Thymus (tissue), 11 donors: ENCODE results near the gene CNTNAP5. TPM values are rescaled to one million over a fixed set of nuclear protein-coding genes. Genes with fewer than 3 reads are reported as not detected.

Experiments used
- DNase-seq, 9 donors: peaks; one replicate each; pipeline ENCODE4 v3.0.0-alpha.2; 2013; ENCODE audit warnings: low spot score in 9 of 9, low read depth in 6 of 9, missing footprints in 1 of 9
- H3K27ac ChIP-seq, 2 donors: one replicate each; pipeline ENCODE4 v1.5.1; 2013; ENCODE audit warnings: control low read depth in 1 of 2, low read depth in 1 of 2, low read length in 1 of 2, mild to moderate bottlenecking in 1 of 2, moderate library complexity in 1 of 2
- H3K27me3 ChIP-seq, 2 donors: one replicate each; pipeline ENCODE4 v1.5.1; 2013; ENCODE audit warnings: low read length in 1 of 2; ENCODE audit not compliant: control insufficient read depth in 2 of 2, insufficient read depth in 1 of 2
- H3K36me3 ChIP-seq, 2 donors: one replicate each; pipeline ENCODE4 v1.5.1; 2013; ENCODE audit warnings: low read length in 1 of 2, mild to moderate bottlenecking in 1 of 2, moderate library complexity in 1 of 2; ENCODE audit not compliant: control insufficient read depth in 2 of 2, insufficient read depth in 2 of 2
- H3K4me1 ChIP-seq, 2 donors: one replicate each; pipeline ENCODE4 v1.5.1; 2013; ENCODE audit warnings: low read length in 2 of 2; ENCODE audit not compliant: control insufficient read depth in 2 of 2, insufficient read depth in 2 of 2
- H3K4me3 ChIP-seq, 2 donors: one replicate each; pipeline ENCODE4 v1.5.1; 2013; ENCODE audit warnings: low read length in 2 of 2, control low read depth in 1 of 2, mild to moderate bottlenecking in 1 of 2
- H3K9me3 ChIP-seq, 2 donors: one replicate each; pipeline ENCODE4 v1.5.1; 2013; ENCODE audit warnings: low read length in 1 of 2, mild to moderate bottlenecking in 1 of 2; ENCODE audit not compliant: control insufficient read depth in 2 of 2, insufficient read depth in 1 of 2
- WGBS: extraction: QIAGEN DNeasy Blood & Tissue Kit; methylation state at CpG from one replicate; pipeline ENCODE4 v1.1.7; 2013; 5-methylcytosine and 5-hydroxymethylcytosine counted together
- polyA plus RNA-seq: library from polyadenylated mRNA; stranded (reverse); fragments of 200-250 nt; gene quantifications from one replicate; pipeline ENCODE4 v1.2.3, GENCODE V29; 2013
- total RNA-seq: library from RNA; stranded (reverse); fragments of 120-200 nt; gene quantifications from one replicate; pipeline ENCODE4 v1.2.4, GENCODE V29; 2013
- donor health status: healthy.

Gene CNTNAP5
- total and polyA plus RNA-seq, 2 donors, result 0.02 to 0.14 TPM

DNA sequence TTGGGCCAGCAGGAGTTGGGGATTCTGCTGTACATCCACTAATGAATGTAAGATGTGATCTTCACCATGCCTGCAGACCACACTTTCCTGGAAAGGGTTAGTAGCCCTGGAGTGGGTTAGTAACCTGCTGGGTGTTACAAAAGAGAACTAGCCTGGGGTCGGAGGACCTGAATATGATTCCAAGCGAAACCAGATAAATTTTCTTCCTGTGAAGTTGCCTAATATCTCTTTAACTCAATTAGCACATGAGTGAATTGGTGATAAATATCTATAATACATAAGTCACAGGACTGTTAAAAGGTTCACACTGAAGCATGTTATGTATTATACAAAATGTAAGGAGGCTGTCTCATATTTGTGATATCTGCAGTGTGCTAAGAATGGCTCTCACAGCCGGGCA is 291.0 kb downstream of the CNTNAP5 start:
- H3K27ac ChIP-seq, result no peak overlapping the region
- WGBS, result 91% methylated on average over 3 of the region's 3 CpGs
- no peak overlapping the region for H3K4me3 ChIP-seq
- H3K27me3 ChIP-seq, result no peaks in the 10 kb centered on the region
- H3K9me3 ChIP-seq, result no peaks in the 10 kb centered on the region
- no peak for DNase-seq
- no peaks in the 10 kb centered on the region for H3K36me3 ChIP-seq
- no peaks in the 10 kb centered on the region for H3K4me1 ChIP-seq

DNA sequence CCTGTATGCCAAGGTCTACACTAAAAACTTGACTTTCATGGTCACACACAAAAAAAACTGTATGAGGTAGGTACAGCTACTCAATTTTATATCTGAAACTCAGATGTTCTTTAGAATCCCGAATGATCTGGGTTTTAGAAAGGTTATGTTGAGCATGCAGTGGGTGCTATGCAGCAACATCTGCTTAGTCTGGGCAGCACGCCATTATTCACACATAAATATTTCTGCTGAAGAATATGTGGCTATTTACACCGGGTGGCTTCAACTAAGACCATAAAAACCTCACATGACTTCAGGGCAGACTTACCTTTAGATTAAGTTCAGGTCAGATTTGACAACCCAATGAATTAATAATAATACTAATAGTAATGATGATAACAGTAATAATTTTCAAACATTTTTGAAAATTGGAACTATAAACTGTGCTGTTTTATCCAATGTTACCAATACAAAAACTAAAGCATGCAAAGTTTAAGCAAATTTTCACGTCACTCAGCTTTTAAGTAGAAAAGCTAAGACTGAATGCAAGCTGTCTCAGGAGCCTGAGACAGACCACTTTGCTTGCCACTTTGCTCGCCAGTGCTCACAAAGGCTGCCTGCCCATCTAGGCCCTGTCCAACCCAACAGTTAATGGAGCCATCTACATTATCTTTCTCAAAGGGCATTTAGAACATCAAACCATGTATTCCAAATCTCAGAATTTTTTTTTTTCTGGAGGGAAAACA is 292.0 kb downstream of the CNTNAP5 start:
- 90% methylated on average over 5 of the region's 5 CpGs for WGBS
- H3K27ac ChIP-seq, result no peak overlapping the region
- H3K4me1 ChIP-seq, result no peaks in the 10 kb centered on the region
- no peaks in the 10 kb centered on the region for H3K27me3 ChIP-seq
- H3K9me3 ChIP-seq, result no peaks in the 10 kb centered on the region
- H3K36me3 ChIP-seq, result no peaks in the 10 kb centered on the region
- DNase-seq, result no peak
- H3K4me3 ChIP-seq, result no peak overlapping the region

DNA sequence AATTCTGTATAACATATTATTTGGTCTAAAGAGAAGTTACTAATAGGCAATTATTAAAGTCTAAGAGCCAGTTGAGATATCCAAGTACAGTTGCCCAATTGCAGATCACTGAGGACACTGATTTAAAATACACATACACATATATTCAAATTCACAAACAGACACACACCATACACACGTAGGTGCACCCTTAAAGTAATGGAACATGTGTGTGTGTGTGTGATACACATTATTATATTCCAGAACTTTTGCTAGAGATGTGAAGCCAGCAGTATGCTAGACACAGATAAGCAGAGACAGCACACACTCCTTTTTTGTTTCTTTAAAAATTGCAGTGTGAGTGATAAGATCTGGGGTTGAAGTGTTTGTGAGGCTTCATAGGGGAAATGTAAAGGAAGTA is 292.5 kb downstream of the CNTNAP5 start:
- 91% methylated on average over 1 of the region's 1 CpG for WGBS
- Histone ChIP-seq H3K27me3 (no peaks in the 10 kb centered on the region), H3K36me3 (no peaks in the 10 kb centered on the region), H3K9me3 (no peaks in the 10 kb centered on the region), H3K27ac (no peak overlapping the region), H3K4me1 (no peaks in the 10 kb centered on the region), H3K4me3 (no peak overlapping the region)
- DNase-seq, result no peak

GRCh38 chr2:124318913-124319312 is 293.8 kb downstream of the CNTNAP5 start:
- Histone ChIP-seq H3K4me1 (no peaks in the 10 kb centered on the region), H3K36me3 (no peaks in the 10 kb centered on the region), H3K27ac (no peak overlapping the region), H3K4me3 (no peak overlapping the region), H3K27me3 (no peaks in the 10 kb centered on the region), H3K9me3 (no peaks in the 10 kb centered on the region)
- WGBS, result 80% methylated on average over 2 of the region's 2 CpGs
- DNase-seq, result no peak

- Histone ChIP-seq H3K36me3 (no peaks in the 10 kb centered on the region), H3K4me1 (no peaks in the 10 kb centered on the region), H3K9me3 (no peaks in the 10 kb centered on the region), H3K27ac (no peak overlapping the region), H3K27me3 (no peaks in the 10 kb centered on the region), H3K4me3 (no peak overlapping the region)
- WGBS, result 70% methylated on average over 3 of the region's 3 CpGs
- no peak for DNase-seq
Observed at GRCh38 chr2:124319577-124319976, 294.5 kb downstream of the CNTNAP5 start.

GRCh38 chr2:124320051-124320688 is 295.1 kb downstream of the CNTNAP5 start:
- H3K4me3 ChIP-seq, result no peak overlapping the region
- no peaks in the 10 kb centered on the region for H3K36me3 ChIP-seq
- no peak overlapping the region for H3K27ac ChIP-seq
- H3K4me1 ChIP-seq, result no peaks in the 10 kb centered on the region
- H3K27me3 ChIP-seq, result no peaks in the 10 kb centered on the region
- 87% methylated on average over 5 of the region's 5 CpGs for WGBS
- DNase-seq, result no peak
- no peaks in the 10 kb centered on the region for H3K9me3 ChIP-seq

GRCh38 chr2:124323321-124323720 is 298.2 kb downstream of the CNTNAP5 start:
- 91% methylated on average over 2 of the region's 2 CpGs for WGBS
- H3K4me3 ChIP-seq, result no peak overlapping the region

DNA sequence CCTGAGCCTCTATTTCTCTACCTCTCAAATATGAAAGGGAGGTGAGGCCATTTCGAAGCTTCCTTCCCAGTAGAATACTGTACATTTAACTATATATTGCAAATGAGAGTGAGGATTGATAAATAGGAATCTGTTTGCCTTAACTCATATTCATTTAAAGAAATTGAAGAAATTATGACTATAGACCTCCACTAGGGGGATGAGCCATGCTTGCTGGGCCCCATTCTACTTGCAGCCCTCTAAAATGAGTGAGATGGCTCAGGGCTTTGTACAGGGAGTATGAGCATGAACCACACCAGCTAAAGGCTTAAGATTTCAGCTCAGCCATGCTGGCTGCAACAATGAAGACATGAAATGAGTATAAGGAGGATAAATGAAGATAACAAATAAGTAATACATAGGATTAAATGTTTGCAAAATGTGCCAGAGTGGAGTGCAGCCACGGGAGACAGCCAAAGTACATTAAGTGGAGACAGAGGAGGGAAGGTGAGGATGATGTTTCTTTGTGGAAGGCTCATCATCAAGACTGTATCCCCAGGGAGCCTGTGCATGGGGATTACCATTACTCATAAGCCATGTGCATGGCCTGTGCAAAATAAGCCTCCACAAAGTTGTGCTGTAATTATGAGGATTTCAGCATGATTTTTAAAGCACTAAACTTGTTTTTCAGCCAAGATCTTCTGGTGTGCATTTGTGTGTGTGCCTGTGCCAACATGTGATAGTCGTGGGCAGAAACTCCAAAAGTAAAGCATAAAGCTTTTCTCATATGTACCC is 300.8 kb downstream of the CNTNAP5 start:
- DNase-seq, result no peak
- H3K4me3 ChIP-seq, result no peak overlapping the region
- no peaks in the 10 kb centered on the region for H3K4me1 ChIP-seq
- H3K9me3 ChIP-seq, result no peaks in the 10 kb centered on the region
- no peak overlapping the region for H3K27ac ChIP-seq
- no peaks in the 10 kb centered on the region for H3K27me3 ChIP-seq
- H3K36me3 ChIP-seq, result no peaks in the 10 kb centered on the region
- 72% methylated on average over 3 of the region's 3 CpGs for WGBS

More at GRCh38 chr2:124323321-124323720, 298.2 kb downstream of the CNTNAP5 start:
- H3K27ac ChIP-seq, result no peak overlapping the region
- H3K27me3 ChIP-seq, result no peaks in the 10 kb centered on the region
- H3K4me1 ChIP-seq, result no peaks in the 10 kb centered on the region
- no peaks in the 10 kb centered on the region for H3K9me3 ChIP-seq
- no peak for DNase-seq
- H3K36me3 ChIP-seq, result no peaks in the 10 kb centered on the region

GRCh38 chr2:124327303-124327702 is 302.2 kb downstream of the CNTNAP5 start:
- H3K27ac ChIP-seq, result no peak overlapping the region
- DNase-seq, result no peak
- no peak overlapping the region for H3K4me3 ChIP-seq
- H3K36me3 ChIP-seq, result no peaks in the 10 kb centered on the region
- no peaks in the 10 kb centered on the region for H3K4me1 ChIP-seq
- H3K9me3 ChIP-seq, result no peaks in the 10 kb centered on the region
- H3K27me3 ChIP-seq, result no peaks in the 10 kb centered on the region
